Mucosa of descending colon (tissue), 3 donors: ENCODE data around the gene HOMER2. TPM values are rescaled to one million over a fixed set of nuclear protein-coding genes. Genes with fewer than 3 reads are reported as not detected.

ENCODE experiments used
- ATAC-seq: fragments of 200-7000 bp; cut with Tn5 transposase; one replicate; pipeline ENCODE4 v1.9.1; 2020; ENCODE audit warnings: mild to moderate bottlenecking, moderate library complexity
- DNase-seq, 3 donors: peaks; one replicate each; pipeline ENCODE4 v3.0.0-alpha.2; 2020
- H3K36me3 ChIP-seq: fragments of 200-600 bp; one replicate; pipeline ENCODE4 v1.8.0; 2021; ENCODE audit warnings: low read depth, mild to moderate bottlenecking
- H3K4me1 ChIP-seq: fragments of 200-600 bp; one replicate; pipeline ENCODE4 v1.8.0; 2021; ENCODE audit warnings: low read depth, mild to moderate bottlenecking
- H3K4me3 ChIP-seq: fragments of 200-600 bp; one replicate; pipeline ENCODE4 v1.8.0; 2021; ENCODE audit warnings: mild to moderate bottlenecking
- H3K9me3 ChIP-seq: fragments of 200-600 bp; one replicate; pipeline ENCODE4 v1.8.0; 2021; ENCODE audit warnings: mild to moderate bottlenecking
- CTCF ChIP-seq: fragments of 200-600 bp; IDR thresholded peaks from one replicate; pipeline ENCODE4 v1.8.0; 2022; ENCODE audit warnings: antibody characterized with exemption, mild to moderate bottlenecking
- intact Hi-C, 2 donors: fragments of 100-400 bp; cut with DNase I in 1 of 2; cut with micrococcal nuclease in 1 of 2; formaldehyde crosslinking; loops; one replicate each; pipeline versions ENCODE4 v1.11.0 to v1.11.1; 2022; cut with DNase I, micrococcal nuclease
- total RNA-seq, 3 donors: library from RNA; stranded (reverse); fragmentation: NEBNext Ultra II Directional in 2 of 3; extraction: Animal tissue kit (Norgen Biotek cat#: 25700) in 2 of 3; gene quantifications; one replicate each; pipeline versions ENCODE4 v1.2.1 to v1.2.4, GENCODE V29; 2021 to 2023
- donor health status: DM: no; HTN: no; CAD: no; lungs with moderate emphysema.
- donor health status: DM: no; HTN: no; CAD: no.
- donor health status: DM: no; HTN: yes; CAD: no.

HOMER2 gene
- total RNA-seq, 3 donors from 2014 or later, result 1.9 to 16.3 (median 2.1) TPM

- H3K4me1 ChIP-seq, result no peaks in the 10 kb centered on the region
- no peak overlapping the region for H3K4me3 ChIP-seq
- no peaks in the 10 kb centered on the region for H3K9me3 ChIP-seq
- intact Hi-C loops, result no loop called here
- no peak for TF ChIP-seq CTCF
- DNase-seq (no peak), ATAC-seq (no peak)
- H3K36me3 ChIP-seq, result no peaks in the 10 kb centered on the region
Measured at GRCh38 chr15:82839136-82839535, 113.4 kb downstream of the HOMER2 start.

- Histone ChIP-seq H3K9me3 (no peaks in the 10 kb centered on the region), H3K4me3 (no peak overlapping the region), H3K4me1 (no peaks in the 10 kb centered on the region), H3K36me3 (no peaks in the 10 kb centered on the region)
- ATAC-seq (peak; percentile 7), DNase-seq (no peak)
- intact Hi-C loops, result no loop called here
- no peak for TF ChIP-seq CTCF
Measured at GRCh38 chr15:82838096-82838735, 114.3 kb downstream of the HOMER2 start.

- Histone ChIP-seq H3K9me3 (no peaks in the 10 kb centered on the region), H3K4me3 (no peak overlapping the region), H3K36me3 (no peaks in the 10 kb centered on the region), H3K4me1 (no peaks in the 10 kb centered on the region)
- ATAC-seq, result no peak
- TF ChIP-seq CTCF, result no peak
- intact Hi-C loops, result no loop called here
- DNase-seq, result no peak
Measured at GRCh38 chr15:82835391-82835917, 117.1 kb downstream of the HOMER2 start.

- Histone ChIP-seq H3K9me3 (no peaks in the 10 kb centered on the region), H3K4me3 (no peak overlapping the region), H3K36me3 (peaks cover 11% of the 10 kb centered on the region), H3K4me1 (no peaks in the 10 kb centered on the region)
- TF ChIP-seq CTCF, result no peak
- ATAC-seq, result no peak
- DNase-seq, result no peak
- intact Hi-C loops, result no loop called here
Measured at GRCh38 chr15:82833362-82833682, 119.2 kb downstream of the HOMER2 start.

- intact Hi-C loops, result no loop called here
- TF ChIP-seq CTCF, result no peak
- ATAC-seq, result no peak
Measured at GRCh38 chr15:82832601-82833361, 119.7 kb downstream of the HOMER2 start.

More at GRCh38 chr15:82832601-82833361, 119.7 kb downstream of the HOMER2 start:
- Histone ChIP-seq H3K4me1 (no peaks in the 10 kb centered on the region), H3K36me3 (peaks cover 15% of the 10 kb centered on the region), H3K4me3 (no peak overlapping the region), H3K9me3 (no peaks in the 10 kb centered on the region)
- no peak for DNase-seq
